ENCODE data around the gene EN1. TPM values are rescaled to one million over a fixed set of nuclear protein-coding genes. Genes with fewer than 3 reads are reported as not detected.

EN1 gene
- total and polyA plus RNA-seq, 2 experiments from 2014 or later, result 0.21 to 0.24 TPM

DNA sequence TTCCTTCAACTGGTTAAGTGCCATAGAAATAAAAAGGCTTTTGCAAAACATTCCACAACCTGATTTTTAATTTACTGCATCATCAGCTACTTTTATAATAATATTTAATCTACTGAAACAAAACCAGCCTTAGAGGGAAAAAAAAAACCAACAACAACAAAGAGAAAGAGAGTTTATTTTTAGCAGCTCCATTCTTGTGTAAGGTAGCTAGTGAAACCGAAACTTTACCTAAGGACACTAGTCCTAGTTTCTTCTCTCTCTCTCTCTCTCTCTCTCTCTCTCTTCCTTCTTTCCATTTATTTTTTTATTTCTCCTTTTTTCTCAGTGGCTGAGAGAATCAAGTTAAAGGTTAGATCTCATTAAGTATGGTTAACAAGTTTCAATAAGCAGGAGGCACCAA lies 21.4 kb downstream of the EN1 start:
- no peak overlapping the region for H3K4me2 ChIP-seq
- 0 out of 2 replicates have a peak, but pooled peaks cover 2% of the 10 kb centered on the region for H3F3A ChIP-seq (replicated peaks; ENCODE audit: low read depth)
- no peaks in the 10 kb centered on the region for H3K79me2 ChIP-seq (replicated peaks; ENCODE audit: insufficient read depth)
- H3K27ac Mint-ChIP-seq, result no peak overlapping the region
- TF ChIP-seq STAT1 (IDR thresholded peaks at IDR 0.05; ENCODE audit: unreplicated experiment), result no peak
- TF ChIP-seq, protein P1, sequence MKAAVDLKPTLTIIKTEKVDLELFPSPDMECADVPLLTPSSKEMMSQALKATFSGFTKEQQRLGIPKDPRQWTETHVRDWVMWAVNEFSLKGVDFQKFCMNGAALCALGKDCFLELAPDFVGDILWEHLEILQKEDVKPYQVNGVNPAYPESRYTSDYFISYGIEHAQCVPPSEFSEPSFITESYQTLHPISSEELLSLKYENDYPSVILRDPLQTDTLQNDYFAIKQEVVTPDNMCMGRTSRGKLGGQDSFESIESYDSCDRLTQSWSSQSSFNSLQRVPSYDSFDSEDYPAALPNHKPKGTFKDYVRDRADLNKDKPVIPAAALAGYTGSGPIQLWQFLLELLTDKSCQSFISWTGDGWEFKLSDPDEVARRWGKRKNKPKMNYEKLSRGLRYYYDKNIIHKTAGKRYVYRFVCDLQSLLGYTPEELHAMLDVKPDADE (IDR thresholded peaks at IDR 0.05), result no peak
- no peak for TF ChIP-seq NANOG (IDR thresholded peaks at IDR 0.05; ENCODE audit: borderline replicate concordance)
- no peak for TF ChIP-seq EZH2 (IDR thresholded peaks at IDR 0.05; ENCODE audit: low read depth, unreplicated experiment)
- no peak for TF ChIP-seq JUNB (IDR thresholded peaks at IDR 0.05; ENCODE audit: unreplicated experiment)
- TF ChIP-seq EZH2phosphoT487 (IDR thresholded peaks at IDR 0.05; ENCODE audit: unreplicated experiment), result no peak
- TF ChIP-seq, protein P2, sequence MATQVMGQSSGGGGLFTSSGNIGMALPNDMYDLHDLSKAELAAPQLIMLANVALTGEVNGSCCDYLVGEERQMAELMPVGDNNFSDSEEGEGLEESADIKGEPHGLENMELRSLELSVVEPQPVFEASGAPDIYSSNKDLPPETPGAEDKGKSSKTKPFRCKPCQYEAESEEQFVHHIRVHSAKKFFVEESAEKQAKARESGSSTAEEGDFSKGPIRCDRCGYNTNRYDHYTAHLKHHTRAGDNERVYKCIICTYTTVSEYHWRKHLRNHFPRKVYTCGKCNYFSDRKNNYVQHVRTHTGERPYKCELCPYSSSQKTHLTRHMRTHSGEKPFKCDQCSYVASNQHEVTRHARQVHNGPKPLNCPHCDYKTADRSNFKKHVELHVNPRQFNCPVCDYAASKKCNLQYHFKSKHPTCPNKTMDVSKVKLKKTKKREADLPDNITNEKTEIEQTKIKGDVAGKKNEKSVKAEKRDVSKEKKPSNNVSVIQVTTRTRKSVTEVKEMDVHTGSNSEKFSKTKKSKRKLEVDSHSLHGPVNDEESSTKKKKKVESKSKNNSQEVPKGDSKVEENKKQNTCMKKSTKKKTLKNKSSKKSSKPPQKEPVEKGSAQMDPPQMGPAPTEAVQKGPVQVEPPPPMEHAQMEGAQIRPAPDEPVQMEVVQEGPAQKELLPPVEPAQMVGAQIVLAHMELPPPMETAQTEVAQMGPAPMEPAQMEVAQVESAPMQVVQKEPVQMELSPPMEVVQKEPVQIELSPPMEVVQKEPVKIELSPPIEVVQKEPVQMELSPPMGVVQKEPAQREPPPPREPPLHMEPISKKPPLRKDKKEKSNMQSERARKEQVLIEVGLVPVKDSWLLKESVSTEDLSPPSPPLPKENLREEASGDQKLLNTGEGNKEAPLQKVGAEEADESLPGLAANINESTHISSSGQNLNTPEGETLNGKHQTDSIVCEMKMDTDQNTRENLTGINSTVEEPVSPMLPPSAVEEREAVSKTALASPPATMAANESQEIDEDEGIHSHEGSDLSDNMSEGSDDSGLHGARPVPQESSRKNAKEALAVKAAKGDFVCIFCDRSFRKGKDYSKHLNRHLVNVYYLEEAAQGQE (IDR thresholded peaks at IDR 0.05; ENCODE audit: unreplicated experiment), result no peak
- TF ChIP-seq ZNF331 (CRISPR knock-in tag; IDR thresholded peaks at IDR 0.05; ENCODE audit: low read depth), result no peak
- TF ChIP-seq POLR2AphosphoS5 (IDR thresholded peaks at IDR 0.05; ENCODE audit: low read depth), result no peak
- TF ChIP-seq, protein P3, sequence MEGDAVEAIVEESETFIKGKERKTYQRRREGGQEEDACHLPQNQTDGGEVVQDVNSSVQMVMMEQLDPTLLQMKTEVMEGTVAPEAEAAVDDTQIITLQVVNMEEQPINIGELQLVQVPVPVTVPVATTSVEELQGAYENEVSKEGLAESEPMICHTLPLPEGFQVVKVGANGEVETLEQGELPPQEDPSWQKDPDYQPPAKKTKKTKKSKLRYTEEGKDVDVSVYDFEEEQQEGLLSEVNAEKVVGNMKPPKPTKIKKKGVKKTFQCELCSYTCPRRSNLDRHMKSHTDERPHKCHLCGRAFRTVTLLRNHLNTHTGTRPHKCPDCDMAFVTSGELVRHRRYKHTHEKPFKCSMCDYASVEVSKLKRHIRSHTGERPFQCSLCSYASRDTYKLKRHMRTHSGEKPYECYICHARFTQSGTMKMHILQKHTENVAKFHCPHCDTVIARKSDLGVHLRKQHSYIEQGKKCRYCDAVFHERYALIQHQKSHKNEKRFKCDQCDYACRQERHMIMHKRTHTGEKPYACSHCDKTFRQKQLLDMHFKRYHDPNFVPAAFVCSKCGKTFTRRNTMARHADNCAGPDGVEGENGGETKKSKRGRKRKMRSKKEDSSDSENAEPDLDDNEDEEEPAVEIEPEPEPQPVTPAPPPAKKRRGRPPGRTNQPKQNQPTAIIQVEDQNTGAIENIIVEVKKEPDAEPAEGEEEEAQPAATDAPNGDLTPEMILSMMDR (conservative IDR thresholded peaks at IDR 0.05; ENCODE audit: low read depth in 2 of 2), result no peak
- TF ChIP-seq, protein P4, sequence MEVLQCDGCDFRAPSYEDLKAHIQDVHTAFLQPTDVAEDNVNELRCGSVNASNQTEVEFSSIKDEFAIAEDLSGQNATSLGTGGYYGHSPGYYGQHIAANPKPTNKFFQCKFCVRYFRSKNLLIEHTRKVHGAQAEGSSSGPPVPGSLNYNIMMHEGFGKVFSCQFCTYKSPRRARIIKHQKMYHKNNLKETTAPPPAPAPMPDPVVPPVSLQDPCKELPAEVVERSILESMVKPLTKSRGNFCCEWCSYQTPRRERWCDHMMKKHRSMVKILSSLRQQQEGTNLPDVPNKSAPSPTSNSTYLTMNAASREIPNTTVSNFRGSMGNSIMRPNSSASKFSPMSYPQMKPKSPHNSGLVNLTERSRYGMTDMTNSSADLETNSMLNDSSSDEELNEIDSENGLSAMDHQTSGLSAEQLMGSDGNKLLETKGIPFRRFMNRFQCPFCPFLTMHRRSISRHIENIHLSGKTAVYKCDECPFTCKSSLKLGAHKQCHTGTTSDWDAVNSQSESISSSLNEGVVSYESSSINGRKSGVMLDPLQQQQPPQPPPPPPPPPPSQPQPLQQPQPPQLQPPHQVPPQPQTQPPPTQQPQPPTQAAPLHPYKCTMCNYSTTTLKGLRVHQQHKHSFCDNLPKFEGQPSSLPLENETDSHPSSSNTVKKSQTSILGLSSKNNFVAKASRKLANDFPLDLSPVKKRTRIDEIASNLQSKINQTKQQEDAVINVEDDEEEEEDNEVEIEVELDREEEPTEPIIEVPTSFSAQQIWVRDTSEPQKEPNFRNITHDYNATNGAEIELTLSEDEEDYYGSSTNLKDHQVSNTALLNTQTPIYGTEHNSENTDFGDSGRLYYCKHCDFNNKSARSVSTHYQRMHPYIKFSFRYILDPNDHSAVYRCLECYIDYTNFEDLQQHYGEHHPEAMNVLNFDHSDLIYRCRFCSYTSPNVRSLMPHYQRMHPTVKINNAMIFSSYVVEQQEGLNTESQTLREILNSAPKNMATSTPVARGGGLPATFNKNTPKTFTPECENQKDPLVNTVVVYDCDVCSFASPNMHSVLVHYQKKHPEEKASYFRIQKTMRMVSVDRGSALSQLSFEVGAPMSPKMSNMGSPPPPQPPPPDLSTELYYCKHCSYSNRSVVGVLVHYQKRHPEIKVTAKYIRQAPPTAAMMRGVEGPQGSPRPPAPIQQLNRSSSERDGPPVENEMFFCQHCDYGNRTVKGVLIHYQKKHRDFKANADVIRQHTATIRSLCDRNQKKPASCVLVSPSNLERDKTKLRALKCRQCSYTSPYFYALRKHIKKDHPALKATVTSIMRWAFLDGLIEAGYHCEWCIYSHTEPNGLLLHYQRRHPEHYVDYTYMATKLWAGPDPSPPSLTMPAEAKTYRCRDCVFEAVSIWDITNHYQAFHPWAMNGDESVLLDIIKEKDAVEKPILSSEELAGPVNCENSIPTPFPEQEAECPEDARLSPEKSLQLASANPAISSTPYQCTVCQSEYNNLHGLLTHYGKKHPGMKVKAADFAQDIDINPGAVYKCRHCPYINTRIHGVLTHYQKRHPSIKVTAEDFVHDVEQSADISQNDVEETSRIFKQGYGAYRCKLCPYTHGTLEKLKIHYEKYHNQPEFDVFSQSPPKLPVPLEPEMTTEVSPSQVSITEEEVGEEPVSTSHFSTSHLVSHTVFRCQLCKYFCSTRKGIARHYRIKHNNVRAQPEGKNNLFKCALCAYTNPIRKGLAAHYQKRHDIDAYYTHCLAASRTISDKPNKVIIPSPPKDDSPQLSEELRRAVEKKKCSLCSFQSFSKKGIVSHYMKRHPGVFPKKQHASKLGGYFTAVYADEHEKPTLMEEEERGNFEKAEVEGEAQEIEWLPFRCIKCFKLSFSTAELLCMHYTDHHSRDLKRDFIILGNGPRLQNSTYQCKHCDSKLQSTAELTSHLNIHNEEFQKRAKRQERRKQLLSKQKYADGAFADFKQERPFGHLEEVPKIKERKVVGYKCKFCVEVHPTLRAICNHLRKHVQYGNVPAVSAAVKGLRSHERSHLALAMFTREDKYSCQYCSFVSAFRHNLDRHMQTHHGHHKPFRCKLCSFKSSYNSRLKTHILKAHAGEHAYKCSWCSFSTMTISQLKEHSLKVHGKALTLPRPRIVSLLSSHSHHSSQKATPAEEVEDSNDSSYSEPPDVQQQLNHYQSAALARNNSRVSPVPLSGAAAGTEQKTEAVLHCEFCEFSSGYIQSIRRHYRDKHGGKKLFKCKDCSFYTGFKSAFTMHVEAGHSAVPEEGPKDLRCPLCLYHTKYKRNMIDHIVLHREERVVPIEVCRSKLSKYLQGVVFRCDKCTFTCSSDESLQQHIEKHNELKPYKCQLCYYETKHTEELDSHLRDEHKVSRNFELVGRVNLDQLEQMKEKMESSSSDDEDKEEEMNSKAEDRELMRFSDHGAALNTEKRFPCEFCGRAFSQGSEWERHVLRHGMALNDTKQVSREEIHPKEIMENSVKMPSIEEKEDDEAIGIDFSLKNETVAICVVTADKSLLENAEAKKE (CRISPR knock-in tag; IDR thresholded peaks at IDR 0.05), result no peak
- H3K36me3 Mint-ChIP-seq (ENCODE audit: low read depth), result no peaks in the 10 kb centered on the region
- peaks cover 5% of the 10 kb centered on the region; the same call in 1 of the 2 replicates for H4K20me1 ChIP-seq (replicated peaks; ENCODE audit: insufficient read depth)
- peaks cover 3% of the 10 kb centered on the region for H3K4me1 ChIP-seq (ENCODE audit: insufficient read depth)
- no peak overlapping the region for H3K4me3 Mint-ChIP-seq
- H3K36me3 ChIP-seq (ENCODE audit: insufficient read depth), result no peaks in the 10 kb centered on the region
- no peak for DNase-seq (ENCODE audit: low spot score)
- H3K27ac ChIP-seq (ENCODE audit: low read depth), result no peak overlapping the region
- peaks cover 30% of the 10 kb centered on the region for H3K27me3 ChIP-seq (ENCODE audit: insufficient read depth)
- no peak overlapping the region for H2AFZ ChIP-seq
- peaks cover 18% of the 10 kb centered on the region for H3K27me3 Mint-ChIP-seq (ENCODE audit: insufficient read depth, low read depth, poor library complexity)
- no peak overlapping the region for H3K4me3 ChIP-seq
- H3K9me2 ChIP-seq (ENCODE audit: insufficient read depth), result no peaks in the 10 kb centered on the region
- ATAC-seq, result no peak
- no peaks in the 10 kb centered on the region for H3K9me3 Mint-ChIP-seq
- H3K4me1 Mint-ChIP-seq, result peaks cover 26% of the 10 kb centered on the region

Measured in GM23338 (cell line).